ENCODE measurements around the gene LPCAT1. TPM values are rescaled to one million over a fixed set of nuclear protein-coding genes. Genes with fewer than 3 reads are reported as not detected.
"Not testable (repeated sequence)": the region's sequence is repeated elsewhere in the genome, so short reads cannot be mapped to it uniquely, and the experiment has no call there.

The LPCAT1 gene
- total RNA-seq, 1 donor from 2014 or later = 8.9 TPM

DNA sequence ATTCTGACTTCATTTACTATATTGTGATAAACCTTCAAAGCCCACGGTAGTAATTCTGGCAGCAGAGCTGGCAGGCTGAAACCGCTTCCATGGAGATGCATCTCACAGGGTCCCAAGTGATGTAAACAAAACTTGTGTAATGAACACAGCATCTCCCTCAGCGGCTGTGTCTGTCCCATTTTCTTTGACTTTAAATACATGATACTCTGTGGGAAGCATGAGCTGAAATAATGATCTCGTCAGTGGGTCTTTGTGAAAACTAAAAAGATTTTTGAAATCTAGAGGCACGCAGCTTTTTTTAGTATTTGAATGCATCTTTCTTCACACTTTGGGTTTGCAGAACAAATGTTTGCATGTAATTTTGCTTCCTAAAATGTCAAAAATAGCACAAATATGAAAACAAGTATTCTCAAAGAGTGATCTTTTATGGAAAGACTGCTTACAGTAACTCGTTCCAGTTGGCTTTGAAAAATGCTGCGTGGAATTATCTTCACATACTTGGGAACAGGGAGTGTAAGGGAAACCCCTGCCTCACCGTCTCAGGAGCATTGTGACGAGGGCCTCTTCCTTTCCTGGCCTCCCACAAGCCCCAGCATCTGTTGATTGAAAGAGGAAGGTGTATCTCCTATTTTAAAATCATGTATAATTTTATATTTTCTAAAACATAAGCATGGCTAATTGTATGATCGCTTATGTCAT lies 18.1 kb upstream of the LPCAT1 start:
- no peak for ATAC-seq
- DNase-seq (ENCODE audit: low spot score) = peak; percentile 1

DNA sequence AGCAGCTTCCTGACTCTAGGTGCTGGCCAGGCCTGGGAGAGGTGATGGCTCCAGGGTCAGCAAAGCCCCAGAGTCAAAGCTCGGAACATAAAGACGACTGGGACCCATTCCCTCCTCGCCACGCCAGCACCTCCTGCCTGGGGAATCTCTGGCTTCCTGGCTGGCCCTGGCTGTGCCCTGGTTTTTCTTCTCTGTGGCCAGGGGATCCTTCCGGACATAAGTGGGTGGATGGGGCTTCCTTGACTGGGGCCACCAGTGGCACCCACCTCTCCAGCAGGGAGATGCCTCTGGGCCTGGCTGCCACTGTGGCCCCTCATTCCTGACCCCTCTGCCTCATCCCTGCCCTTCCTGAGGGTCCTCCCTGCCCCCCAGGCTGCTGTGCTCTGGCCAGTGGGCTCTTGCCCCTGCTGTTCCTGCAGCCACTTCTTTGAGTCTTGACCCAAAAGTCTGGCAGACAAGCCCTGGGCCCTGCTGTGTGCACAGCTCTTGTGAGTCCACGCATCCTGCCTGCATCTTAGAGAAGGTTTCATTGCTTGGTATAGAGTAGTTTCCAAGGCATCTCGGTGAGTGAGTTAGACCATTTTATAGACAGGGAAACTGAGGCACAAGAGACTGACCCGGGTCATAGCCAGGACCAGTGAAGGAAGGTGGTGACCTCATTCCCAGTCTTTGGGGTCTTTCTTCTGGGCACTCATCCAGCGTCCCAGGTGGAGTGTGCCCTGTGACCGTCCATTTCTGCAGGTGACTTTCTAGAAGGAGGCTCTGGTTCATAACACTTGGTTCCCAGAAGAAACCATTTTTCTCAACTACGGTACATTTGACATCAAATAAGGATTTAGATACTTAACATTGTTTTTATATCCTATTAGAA lies 17.3 kb upstream of the LPCAT1 start:
- ATAC-seq (no peak), DNase-seq (ENCODE audit: low spot score) (peak; percentile 29)

DNA sequence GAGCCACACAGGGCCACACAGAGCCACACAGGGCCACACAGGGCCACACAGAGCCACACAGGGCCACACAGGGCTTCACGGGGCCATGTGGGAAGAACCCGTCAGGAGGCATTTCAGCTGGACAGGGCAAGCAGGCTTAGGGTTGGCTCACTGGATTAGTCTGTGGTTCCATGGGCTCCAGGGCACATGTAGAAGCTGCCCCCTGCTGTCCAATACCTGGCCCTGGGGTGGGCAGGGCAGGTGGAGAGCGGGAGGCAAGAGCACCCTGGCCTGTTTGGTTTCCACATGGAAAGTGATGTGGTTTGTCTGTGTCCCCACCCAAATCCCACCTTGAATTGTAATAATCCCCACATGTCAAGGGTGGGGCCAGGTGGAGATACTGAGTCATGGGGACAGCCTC lies 16.4 kb upstream of the LPCAT1 start:
- ATAC-seq = no peak
- DNase-seq (ENCODE audit: low spot score) = peak; percentile 37

DNA sequence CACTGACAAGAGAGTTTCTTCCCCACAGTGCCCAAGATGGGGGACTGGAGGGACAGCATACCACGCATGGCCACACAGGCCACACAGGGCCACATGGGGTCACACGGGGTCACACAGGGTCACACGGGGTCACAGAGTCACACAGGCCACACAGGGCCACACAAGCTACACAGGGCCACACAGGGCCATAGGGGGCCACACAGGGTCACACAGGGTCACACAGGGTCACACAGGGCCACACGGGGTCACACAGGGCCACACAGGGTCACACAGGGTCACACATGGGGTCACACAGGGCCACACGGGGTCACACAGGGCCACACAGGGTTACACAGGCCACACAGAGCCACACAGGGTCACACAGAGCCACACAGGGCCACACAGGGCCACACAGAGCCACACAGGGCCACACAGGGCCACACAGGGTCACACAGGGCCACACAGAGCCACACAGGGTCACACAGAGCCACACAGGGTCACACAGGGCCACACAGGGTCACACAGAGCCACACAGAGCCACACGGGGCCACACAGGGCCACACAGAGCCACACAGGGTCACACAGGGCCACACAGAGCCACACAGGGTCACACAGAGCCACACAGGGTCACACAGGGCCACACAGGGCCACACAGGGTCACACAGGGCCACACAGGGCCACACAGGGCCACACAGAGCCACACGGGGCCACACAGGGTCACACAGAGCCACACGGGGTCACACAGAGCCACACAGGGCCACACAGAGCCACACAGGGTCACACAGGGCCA lies 15.8 kb upstream of the LPCAT1 start:
- DNase-seq (ENCODE audit: low spot score) = peak; percentile 37
- ATAC-seq = not testable (repeated sequence)

DNA sequence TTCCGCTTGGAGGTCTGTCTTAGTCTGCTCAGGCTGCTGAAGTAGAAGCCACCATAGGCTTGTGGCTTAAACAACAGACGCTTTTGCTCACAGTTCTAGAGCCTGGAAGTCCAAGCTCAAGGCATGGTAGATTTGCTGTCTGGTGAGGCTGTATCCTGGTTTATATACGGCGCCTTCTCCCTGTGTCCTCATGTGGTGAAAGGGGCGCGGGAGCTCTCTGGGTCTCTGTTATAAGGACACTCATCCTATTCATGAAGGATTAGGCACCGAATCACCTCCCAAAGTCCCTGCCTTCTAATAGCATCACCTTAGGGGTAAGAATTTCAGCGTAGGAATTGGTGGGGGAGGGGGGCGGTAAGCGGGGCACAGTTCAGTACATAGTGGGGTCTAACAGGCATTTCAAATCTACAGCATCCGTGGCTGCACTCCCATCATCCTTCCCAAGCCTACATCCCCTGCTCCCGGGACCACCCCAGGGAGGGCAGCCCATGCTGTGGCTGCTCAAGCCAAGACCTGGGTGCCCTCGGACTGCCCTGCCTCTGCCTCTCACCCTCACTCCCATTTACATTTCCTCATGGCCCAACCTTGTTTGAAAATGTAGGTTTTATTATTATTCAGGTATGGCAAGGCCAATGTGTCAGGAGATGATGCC lies 15.1 kb upstream of the LPCAT1 start:
- ATAC-seq = no peak
- DNase-seq (ENCODE audit: low spot score) = peak; percentile 35

DNA sequence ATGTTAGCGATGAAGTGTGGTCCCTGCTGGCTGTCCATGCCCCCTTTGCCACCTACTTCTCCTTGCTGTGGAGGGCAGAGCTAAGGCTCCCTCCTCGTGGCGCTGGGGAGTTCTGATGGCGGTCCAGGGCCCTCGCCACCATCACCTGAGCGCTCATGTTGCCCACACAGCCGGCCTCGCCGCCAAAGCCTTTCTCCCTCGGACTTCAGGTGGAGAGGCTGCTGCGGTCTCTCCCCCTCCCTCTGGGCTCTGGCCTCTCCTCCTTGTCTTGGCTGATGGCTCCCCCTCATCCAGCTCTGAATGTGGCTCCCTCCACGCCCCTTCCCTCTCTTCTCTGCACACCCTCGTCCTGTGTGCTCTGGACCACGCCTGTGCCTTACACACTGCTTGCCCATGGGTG lies 14.5 kb upstream of the LPCAT1 start:
- DNase-seq (ENCODE audit: low spot score) (peak; percentile 36), ATAC-seq (no peak)

DNA sequence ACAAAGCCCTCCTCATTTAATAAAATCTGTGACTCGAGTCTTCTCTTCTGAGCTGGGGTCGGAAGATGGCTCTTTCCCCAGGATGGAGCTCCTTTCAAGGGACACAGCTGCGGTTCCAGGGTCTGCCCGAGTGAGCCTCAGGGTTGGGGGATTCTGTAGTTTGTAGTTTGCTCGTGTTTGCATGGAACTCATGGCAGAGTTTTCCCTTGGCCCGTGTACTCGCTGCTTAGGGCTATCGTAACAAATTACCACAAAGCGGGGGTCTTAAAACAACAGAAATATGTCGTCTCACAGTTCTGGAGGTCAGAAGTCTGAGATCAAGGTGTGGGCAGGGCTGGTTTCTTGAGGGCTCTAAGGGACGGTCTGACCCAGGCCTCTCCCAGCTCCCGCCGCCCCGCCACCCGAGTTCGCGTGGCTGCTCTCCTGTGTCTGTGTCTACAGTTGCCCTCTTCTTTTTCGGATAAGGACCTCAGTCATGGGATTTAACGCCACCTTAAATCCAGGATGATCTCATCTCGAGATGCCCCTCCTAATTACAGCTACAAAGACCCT lies 13.9 kb upstream of the LPCAT1 start:
- peak; percentile 36 for DNase-seq (ENCODE audit: low spot score)
- no peak for ATAC-seq

DNA sequence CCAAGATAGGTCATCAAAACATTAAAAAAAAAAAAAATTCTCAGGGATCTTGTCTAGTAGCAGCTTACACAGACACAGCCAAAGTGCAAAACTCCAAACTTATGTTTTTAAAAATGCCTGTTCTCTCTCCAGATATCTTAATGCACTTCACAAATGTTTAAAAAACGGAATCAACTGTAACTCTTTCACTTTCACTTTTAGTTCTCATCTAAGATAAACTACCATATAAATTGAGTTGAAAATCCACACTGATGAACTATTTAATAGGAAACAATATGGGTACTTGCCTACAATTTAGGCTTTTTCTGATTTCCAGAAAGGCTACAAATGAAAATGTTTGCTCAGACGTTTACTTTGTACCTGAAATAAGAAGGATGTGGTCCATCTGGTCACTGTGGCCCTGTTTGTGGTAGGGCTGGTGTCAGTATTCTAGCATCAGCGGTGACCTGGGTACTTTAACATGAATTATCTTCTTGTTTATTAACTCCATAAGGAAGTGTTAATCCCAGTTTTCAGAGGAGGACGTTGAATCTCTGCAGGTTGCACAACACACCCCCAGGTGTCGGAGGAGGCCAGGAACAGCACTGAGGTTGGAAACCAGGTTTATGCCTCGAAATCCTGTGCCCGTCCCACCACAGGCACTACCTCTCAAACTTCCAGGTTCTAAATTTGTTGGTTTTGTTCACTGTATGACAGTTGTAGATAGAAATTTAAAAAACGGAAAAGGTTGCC lies 13.3 kb upstream of the LPCAT1 start:
- DNase-seq (ENCODE audit: low spot score) (peak; percentile 24), ATAC-seq (peak; percentile 32)

DNA sequence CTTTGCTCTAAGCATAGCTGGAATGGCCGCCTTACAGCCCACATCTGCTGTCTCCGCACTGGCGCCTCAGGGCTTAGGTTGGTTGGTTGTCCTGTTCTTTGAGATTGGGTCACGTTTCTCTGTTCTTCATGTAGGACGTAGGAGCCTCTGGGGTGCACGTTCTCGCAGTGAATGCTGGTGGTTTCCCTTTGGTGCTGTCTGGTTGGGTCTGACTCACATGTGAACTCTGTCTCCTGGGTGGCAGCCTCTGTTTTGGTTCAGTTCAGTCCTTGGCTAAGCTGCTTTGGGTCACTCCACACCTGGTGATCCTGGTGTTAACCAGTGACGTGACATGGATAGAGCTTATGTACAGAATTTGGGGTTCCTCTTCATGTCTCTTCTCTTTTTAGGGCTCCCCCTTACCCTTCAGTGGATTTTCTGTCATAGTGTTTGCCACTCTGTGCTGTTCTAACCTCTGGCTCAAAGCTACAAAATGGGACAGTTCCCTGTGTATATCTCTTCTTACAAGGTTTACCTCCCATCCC lies 12.6 kb upstream of the LPCAT1 start:
- peak; percentile 57 for DNase-seq (ENCODE audit: low spot score)

DNA sequence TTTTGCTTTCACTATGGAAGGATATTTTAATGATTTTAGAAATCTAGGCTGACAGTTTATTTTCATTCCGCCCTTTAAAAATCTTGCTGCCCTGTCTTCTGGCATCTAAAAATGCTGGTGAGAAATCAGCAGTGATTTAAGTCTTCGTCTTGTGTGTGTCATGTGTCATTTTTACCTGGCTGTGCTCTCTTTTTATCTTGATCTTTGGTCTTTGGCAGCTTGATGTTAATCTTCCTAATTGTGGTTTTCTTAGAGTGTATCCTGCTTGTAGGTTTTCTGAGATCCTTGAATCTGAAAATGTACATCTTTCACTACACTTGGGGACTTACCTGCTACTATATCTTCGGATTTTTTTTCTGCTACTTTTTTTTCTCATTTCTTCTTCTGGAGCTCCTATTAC lies 11.9 kb upstream of the LPCAT1 start:
- ATAC-seq = no peak
- no peak for DNase-seq (ENCODE audit: low spot score)

More for the DNA sequence above, 12.6 kb upstream of the LPCAT1 start:
- peak; percentile 95 for ATAC-seq

DNA sequence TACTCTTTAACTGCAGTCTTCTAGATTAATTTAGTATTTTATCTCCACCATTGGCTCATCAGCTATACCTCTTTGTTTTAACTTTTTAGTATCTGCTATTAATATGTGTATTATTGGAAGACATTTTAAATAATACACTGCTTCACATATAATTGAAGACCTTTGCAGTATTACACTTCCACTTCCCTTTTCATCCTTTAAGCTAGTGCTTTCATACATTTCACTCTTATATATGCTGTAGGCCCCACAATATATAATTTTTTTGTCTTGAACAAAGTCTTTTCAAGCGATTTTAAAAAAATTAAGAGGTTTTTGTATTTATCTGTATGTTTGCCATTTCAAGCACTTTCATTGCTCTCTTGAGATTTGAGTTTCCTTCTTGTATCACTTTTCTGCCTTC lies 8.6 kb upstream of the LPCAT1 start:
- ATAC-seq = no peak
- DNase-seq (ENCODE audit: low spot score) = no peak

DNA sequence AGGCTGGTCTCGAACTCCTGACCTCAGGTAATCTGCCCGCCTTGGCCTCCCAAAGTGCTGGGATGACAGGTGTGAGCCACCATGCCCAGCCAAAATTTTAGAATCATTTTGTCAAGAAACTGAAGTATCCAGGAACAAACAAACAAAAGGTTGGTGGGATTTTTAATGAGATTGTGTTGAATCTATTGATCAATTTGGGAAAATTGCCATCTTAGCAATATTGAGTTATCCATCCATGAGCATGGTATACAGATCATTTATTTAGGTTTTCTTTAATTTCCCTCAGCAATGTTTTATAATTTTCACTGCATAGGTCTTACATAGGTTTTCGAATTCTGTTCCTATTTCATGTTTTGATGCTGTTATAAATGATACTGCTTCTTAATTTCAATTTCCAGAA lies 5.7 kb upstream of the LPCAT1 start:
- DNase-seq (ENCODE audit: low spot score) (no peak), ATAC-seq (no peak)

DNA sequence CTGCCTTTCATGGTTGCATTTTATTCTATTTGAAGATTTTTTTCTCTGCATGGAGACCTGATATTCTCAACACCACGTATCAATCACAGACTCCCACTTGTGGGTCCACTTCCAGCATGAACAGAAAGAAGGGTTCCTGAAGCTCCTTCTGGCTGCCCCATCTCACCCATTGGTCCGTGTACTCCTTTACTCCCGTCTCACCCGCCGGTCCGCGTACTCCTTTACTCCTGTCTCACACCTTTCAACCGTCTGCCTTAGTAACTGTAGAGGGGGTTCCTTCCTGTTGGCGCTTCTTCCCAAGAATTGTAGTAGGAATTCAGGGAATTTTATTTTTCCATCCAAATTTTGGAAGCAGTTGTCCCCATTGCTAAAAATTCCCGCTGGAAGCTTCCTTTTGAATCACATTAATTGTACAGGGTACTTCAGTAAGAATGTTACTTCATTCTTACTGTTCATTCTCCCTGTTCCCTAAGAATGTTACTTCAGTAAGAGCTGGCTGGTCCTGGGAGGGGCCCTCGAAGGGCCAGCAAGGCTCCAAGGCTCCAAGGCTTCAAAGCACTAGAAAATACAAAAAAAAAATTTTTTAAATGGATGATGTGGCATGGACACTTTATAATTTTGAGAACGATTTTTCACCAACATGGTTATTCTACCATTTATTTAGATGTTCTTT lies 3.9 kb upstream of the LPCAT1 start:
- no peak for ATAC-seq
- DNase-seq (ENCODE audit: low spot score) = peak; percentile 23

DNA sequence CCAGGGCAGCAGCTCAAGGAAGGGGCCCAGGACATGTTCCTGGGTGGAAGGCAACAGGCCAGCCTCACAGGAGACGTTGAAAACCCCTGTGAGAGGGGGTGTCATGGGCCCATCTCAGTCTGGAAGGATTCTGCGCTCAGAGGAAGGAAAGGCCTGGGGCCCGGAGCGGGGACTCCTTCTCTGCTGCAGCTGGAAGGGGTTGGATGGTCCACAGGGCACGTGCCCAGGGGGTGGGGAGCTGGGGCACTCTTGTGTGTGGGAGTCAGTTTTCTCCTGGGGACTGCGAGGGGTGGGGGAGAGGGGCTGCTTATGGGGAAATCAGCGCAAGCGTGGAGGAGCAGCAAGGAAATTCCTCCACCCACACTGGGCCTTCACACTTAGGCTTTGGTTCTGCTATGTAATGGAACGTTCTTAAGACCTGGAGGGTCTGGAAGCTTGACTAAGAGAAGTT lies 2.9 kb upstream of the LPCAT1 start:
- DNase-seq (ENCODE audit: low spot score) = peak; percentile 40
- ATAC-seq = no peak

DNA sequence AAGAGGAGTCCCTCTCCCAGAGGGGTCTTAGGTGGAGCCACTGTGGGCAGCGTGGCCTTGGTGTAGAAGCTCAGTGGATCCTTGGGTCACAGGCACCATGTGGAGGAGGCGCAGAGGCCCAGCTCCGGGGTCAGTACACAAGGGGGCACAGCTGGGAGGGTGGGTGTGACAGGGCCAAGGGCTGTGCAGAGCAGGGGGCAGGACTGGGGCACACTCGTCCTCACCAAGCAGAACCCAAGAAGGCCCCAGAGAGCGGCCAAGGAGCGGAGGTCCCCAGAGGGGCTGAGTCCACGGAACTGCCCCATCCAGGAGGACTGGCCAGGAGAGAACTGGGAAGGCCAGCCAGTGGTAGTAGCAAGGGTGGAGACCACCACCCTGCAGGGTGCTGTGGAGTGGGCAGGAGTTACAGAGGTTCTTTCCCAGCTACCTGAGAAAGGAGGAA lies 2.5 kb upstream of the LPCAT1 start:
- DNase-seq (ENCODE audit: low spot score) (peak; percentile 40), ATAC-seq (no peak)

DNA sequence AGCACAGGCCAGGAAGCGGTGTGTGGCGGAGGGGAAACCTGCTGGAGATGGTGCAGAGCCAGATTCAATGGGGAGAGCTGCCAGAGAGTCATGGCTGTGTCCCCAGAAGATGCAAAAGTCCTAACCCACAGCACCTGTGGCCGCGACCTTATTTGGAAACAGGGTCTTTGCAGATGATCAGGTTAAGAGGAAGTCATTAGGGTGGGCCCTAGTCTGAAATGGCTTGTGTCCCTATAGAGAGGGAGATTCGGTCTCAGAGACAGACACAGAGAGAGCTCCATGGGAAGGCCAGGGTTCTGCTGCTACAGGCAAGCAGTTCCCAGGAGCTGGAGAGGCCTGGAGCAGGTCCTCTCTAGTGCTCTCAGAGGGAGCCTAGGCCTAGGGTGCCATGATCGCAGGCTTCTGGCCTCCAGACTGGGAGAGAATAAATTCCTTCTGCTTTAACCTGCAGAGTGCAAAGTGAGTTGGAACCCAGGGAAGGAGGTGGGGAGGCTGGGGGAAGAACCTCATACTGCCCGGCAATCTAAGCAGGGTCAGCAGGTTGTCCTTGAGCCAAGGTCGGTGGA lies 1.9 kb upstream of the LPCAT1 start:
- DNase-seq (ENCODE audit: low spot score) = peak; percentile 28

DNA sequence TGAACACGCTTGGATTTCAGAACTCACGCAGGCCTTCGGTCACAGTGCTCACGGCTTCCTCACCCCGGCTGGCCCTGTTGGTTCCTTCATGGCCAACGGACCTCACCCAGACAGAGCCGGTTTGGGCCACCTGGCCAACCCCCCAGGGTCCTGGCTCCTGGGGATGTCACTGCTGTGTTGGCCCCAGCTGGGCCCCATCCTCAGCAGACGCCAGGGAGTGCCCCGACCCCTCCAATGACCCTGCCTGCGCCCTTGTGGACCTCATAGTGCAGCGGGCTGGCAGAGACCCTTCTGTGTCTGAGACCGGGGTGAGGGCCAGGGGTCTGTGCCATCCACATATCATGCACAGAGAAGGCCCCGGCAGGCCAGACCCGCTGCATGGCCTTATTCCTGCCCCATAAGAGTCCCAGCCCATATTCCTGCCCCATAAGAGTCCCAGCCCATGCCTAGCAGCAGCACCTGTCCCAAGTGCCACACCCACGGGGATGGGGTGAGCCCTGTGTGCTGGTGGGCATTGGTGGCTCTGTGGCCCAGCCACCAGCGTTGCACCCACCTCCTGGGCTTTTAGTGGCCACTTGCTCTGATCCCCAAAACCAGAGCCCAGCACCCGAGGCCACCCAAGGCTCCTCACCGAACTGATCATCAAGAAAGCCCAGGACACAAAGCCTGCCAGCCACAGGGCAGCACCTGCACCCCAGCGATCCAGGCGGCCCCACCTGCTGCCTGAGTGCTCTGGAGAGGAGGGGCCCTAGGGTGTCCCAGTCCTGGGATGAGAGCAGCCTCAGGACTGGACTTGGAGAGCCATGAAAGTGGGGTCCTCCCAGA lies 1.3 kb upstream of the LPCAT1 start:
- DNase-seq (ENCODE audit: low spot score) (peak; percentile 45), ATAC-seq (no peak)

More for the DNA sequence above, 1.9 kb upstream of the LPCAT1 start:
- no peak for ATAC-seq

DNA sequence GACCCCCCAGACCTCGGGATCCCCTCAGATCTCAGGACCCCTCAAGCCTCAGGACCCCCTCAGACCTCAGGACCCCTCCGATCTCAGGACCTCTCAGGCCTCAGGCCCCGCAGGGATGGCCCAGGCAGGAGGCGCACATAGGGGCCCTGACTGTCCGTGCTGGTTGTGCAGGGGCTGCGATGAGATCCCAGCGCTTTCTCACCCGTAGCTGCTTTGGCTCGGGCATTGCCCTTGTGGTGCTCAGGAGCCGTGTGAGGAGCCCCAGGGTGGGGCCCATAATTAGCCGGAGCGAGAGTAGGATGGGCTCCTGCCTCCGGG lies 680 bp upstream of the LPCAT1 start:
- ATAC-seq (peak; percentile 6), DNase-seq (ENCODE audit: low spot score) (no peak)

Measured in left lobe of liver (tissue), 2 donors.